Cardiac fibroblast (primary cell): ENCODE measurements around the gene KBTBD4.
A peak's percentile ranks its signal among the peaks of the same experiment; 100 is the strongest.
"Not testable (repeated sequence)": the region's sequence is repeated elsewhere in the genome, so short reads cannot be mapped to it uniquely, and the experiment has no call there.

ENCODE experiments used
- DNase-seq, 2 donors: peaks; one replicate each; pipeline versions ENCODE4 v3.0.0 to v3.0.0-alpha.2; 2010; ENCODE audit warnings: low read depth in 2 of 2
- H3K4me3 ChIP-seq, 2 donors: replicated peaks in 1 of 2; 1 replicate in 1 of 2; 2 replicates in 1 of 2; pipeline ENCODE4 v1.5.1; 2011; ENCODE audit warnings: low read depth in 2 of 2, low read length in 2 of 2, mild to moderate bottlenecking in 2 of 2, moderate library complexity in 1 of 2
- CTCF ChIP-seq: IDR thresholded peaks from one replicate; pipeline ENCODE4 v1.5.1; 2011; ENCODE audit warnings: low read depth, mild to moderate bottlenecking, low read length, inconsistent platforms

KBTBD4 gene

GRCh38 chr11:47564933-47565339, 13.8 kb downstream of the KBTBD4 start:
- no peak for TF ChIP-seq CTCF
- peak overlapping the region; percentile 64 to 81 for H3K4me3 ChIP-seq
- DNase-seq, result no peak

GRCh38 chr11:47564366-47564765, 14.4 kb downstream of the KBTBD4 start:
- DNase-seq, H3K4me3 ChIP-seq: not testable (repeated sequence)

- not testable (repeated sequence) for H3K4me3 ChIP-seq, DNase-seq
These were observed 16.4 kb downstream of the KBTBD4 start for GRCh38 chr11:47562393-47562792.

- no peak for TF ChIP-seq CTCF
- no peak overlapping the region for H3K4me3 ChIP-seq
- DNase-seq, result peak in 1 of 2 donors; percentile 36
These were observed 18.3 kb downstream of the KBTBD4 start for GRCh38 chr11:47560426-47560825.

GRCh38 chr11:47558695-47559094, 20.1 kb downstream of the KBTBD4 start:
- no peak for TF ChIP-seq CTCF
- no peak for DNase-seq
- H3K4me3 ChIP-seq, result no peak overlapping the region

- H3K4me3 ChIP-seq, DNase-seq: not testable (repeated sequence)
These were observed 21.8 kb downstream of the KBTBD4 start for GRCh38 chr11:47557004-47557403.

- no peak for TF ChIP-seq CTCF
- peak in 1 of 2 donors; percentile 55 for DNase-seq
- H3K4me3 ChIP-seq, result peak overlapping the region; percentile 43 to 52
These were observed 25.4 kb downstream of the KBTBD4 start for GRCh38 chr11:47553406-47553743.

- peak; percentile 55 for TF ChIP-seq CTCF
- peak within 1 kb of the TSS; percentile 97 to 98 for H3K4me3 ChIP-seq
- DNase-seq, result peak; percentile 85 to 92
These were observed 26.0 kb downstream of the KBTBD4 start, which contains the start of gene CELF1 for GRCh38 chr11:47552566-47553405. Gene CELF1, minus strand, starts transcription at chr11:47553132. Its CDS starts 53,609 bp downstream, at chr11:47499523.
